Measurements from ENCODE around the gene THBS4. TPM values are rescaled to one million over a fixed set of nuclear protein-coding genes. Genes with fewer than 3 reads are reported as not detected.

Gene THBS4
- polyA plus RNA-seq, 1 donor: 3.3 TPM

GRCh38 chr5:80064124-80064523 lies 29.0 kb downstream of the THBS4 start:
- no peak overlapping the region for H3K27ac ChIP-seq (ENCODE audit: low read length)
- no peaks in the 10 kb centered on the region for H3K4me1 ChIP-seq (ENCODE audit: control insufficient read depth, insufficient read depth, low read length)
- no peaks in the 10 kb centered on the region for H3K36me3 ChIP-seq (ENCODE audit: control insufficient read depth, insufficient read depth, low read length)
- no peak overlapping the region for H3K4me3 ChIP-seq (ENCODE audit: low read length)
- no peak for DNase-seq
- H3K9me3 ChIP-seq (ENCODE audit: control insufficient read depth, low read depth, low read length): no peaks in the 10 kb centered on the region
- no peaks in the 10 kb centered on the region for H3K27me3 ChIP-seq (ENCODE audit: control insufficient read depth, insufficient read depth, low read length)

- no peaks in the 10 kb centered on the region for H3K27me3 ChIP-seq (ENCODE audit: control insufficient read depth, insufficient read depth, low read length)
- 100% methylated on average over 1 of the region's 2 CpGs for WGBS (ENCODE audit: insufficient coverage, low lambda C conversion rate)
Measured at GRCh38 chr5:80067016-80067415, 31.9 kb downstream of the THBS4 start.

DNA sequence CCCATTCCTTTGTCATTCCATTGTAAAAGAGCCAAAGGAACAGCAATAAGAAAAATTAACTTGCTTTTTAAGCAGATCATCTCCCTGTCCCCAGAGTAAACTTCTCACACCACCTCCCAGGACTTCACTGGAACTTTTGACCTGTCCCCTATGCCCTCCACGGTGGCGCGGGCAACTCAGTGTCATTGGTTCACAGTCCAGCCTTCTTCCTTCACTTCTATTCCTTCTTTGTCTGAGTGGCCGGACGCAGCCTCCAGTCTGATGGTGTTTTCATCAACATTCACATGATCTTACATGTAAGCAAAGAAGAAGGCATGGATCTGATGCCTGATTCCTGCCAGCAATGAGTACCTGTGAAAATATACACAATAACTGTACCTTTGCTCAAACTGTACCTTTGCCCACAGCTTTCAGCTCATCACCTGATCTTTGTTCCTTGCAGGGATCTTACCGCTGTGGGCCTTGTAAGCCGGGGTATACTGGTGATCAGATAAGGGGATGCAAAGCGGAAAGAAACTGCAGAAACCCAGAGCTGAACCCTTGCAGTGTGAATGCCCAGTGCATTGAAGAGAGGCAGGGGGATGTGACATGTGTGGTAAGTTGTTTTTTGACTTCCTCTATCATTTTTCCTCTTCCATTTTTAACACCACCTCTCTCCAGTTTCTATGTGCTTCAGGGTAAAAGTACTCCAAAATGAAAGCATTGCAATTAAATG lies 32.5 kb downstream of the THBS4 start:
- no peaks in the 10 kb centered on the region for H3K27me3 ChIP-seq (ENCODE audit: control insufficient read depth, insufficient read depth, low read length)
- no peaks in the 10 kb centered on the region for H3K36me3 ChIP-seq (ENCODE audit: control insufficient read depth, insufficient read depth, low read length)
- H3K9me3 ChIP-seq (ENCODE audit: control insufficient read depth, low read depth, low read length): no peaks in the 10 kb centered on the region
- 70% methylated on average over 4 of the region's 8 CpGs for WGBS (ENCODE audit: insufficient coverage, low lambda C conversion rate)
- DNase-seq: peak in 1 of 2 donors; percentile 35
- H3K4me3 ChIP-seq (ENCODE audit: low read length): no peak overlapping the region
- H3K27ac ChIP-seq (ENCODE audit: low read length): no peak overlapping the region
- H3K4me1 ChIP-seq (ENCODE audit: control insufficient read depth, insufficient read depth, low read length): no peaks in the 10 kb centered on the region

More at GRCh38 chr5:80067016-80067415, 31.9 kb downstream of the THBS4 start:
- no peak for DNase-seq
- Histone ChIP-seq H3K4me1 (ENCODE audit: control insufficient read depth, insufficient read depth, low read length) (no peaks in the 10 kb centered on the region), H3K36me3 (ENCODE audit: control insufficient read depth, insufficient read depth, low read length) (no peaks in the 10 kb centered on the region), H3K4me3 (ENCODE audit: low read length) (no peak overlapping the region), H3K27ac (ENCODE audit: low read length) (no peak overlapping the region), H3K9me3 (ENCODE audit: control insufficient read depth, low read depth, low read length) (no peaks in the 10 kb centered on the region)

- Histone ChIP-seq H3K36me3 (ENCODE audit: control insufficient read depth, insufficient read depth, low read length) (no peaks in the 10 kb centered on the region), H3K27ac (ENCODE audit: low read length) (no peak overlapping the region), H3K9me3 (ENCODE audit: control insufficient read depth, low read depth, low read length) (no peaks in the 10 kb centered on the region), H3K4me1 (ENCODE audit: control insufficient read depth, insufficient read depth, low read length) (no peaks in the 10 kb centered on the region), H3K27me3 (ENCODE audit: control insufficient read depth, insufficient read depth, low read length) (no peaks in the 10 kb centered on the region), H3K4me3 (ENCODE audit: low read length) (no peak overlapping the region)
- DNase-seq: no peak
- 83% methylated on average over 1 of the region's 5 CpGs for WGBS (ENCODE audit: insufficient coverage, low lambda C conversion rate)
Measured at GRCh38 chr5:80068246-80068636, 33.1 kb downstream of the THBS4 start.

GRCh38 chr5:80068775-80069174 lies 33.6 kb downstream of the THBS4 start:
- WGBS (ENCODE audit: insufficient coverage, low lambda C conversion rate): no CpG with 5 or more reads among the region's 4 CpGs
- Histone ChIP-seq H3K4me3 (ENCODE audit: low read length) (no peak overlapping the region), H3K36me3 (ENCODE audit: control insufficient read depth, insufficient read depth, low read length) (no peaks in the 10 kb centered on the region), H3K27ac (ENCODE audit: low read length) (no peak overlapping the region), H3K27me3 (ENCODE audit: control insufficient read depth, insufficient read depth, low read length) (no peaks in the 10 kb centered on the region), H3K9me3 (ENCODE audit: control insufficient read depth, low read depth, low read length) (no peaks in the 10 kb centered on the region), H3K4me1 (ENCODE audit: control insufficient read depth, insufficient read depth, low read length) (no peaks in the 10 kb centered on the region)
- no peak for DNase-seq

DNA sequence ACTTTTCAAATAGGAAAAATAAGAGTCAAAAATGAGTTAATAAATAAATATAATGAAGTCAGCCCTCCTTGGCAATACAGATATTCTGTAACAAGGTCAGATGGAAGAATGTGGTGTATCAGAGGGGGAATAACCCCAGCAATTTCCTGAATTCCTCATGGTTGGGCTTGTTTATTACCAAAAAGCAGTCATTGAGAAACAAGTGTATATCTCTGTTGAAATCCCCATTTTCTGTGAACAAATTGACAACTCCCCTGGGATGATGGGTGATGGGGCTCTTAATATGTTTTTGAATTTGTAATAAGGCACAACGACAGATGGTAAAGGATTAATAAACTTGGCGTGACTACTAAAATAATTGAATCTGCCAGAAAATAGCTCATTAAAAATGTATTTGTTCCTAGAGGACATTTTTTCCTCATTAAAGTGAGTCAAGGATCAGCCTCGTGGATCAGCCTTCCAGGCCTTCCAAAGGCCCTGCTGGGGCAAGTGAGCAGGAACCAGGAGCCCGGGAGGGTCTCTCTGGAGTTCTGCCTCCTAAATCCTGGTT lies 34.2 kb downstream of the THBS4 start:
- Histone ChIP-seq H3K27me3 (ENCODE audit: control insufficient read depth, insufficient read depth, low read length) (no peaks in the 10 kb centered on the region), H3K27ac (ENCODE audit: low read length) (no peak overlapping the region), H3K4me1 (ENCODE audit: control insufficient read depth, insufficient read depth, low read length) (no peaks in the 10 kb centered on the region), H3K4me3 (ENCODE audit: low read length) (no peak overlapping the region), H3K9me3 (ENCODE audit: control insufficient read depth, low read depth, low read length) (no peaks in the 10 kb centered on the region), H3K36me3 (ENCODE audit: control insufficient read depth, insufficient read depth, low read length) (no peaks in the 10 kb centered on the region)
- DNase-seq: no peak
- WGBS (ENCODE audit: insufficient coverage, low lambda C conversion rate): 60% methylated on average over 1 of the region's 4 CpGs

GRCh38 chr5:80069918-80070318 lies 34.8 kb downstream of the THBS4 start:
- no peak overlapping the region for H3K4me3 ChIP-seq (ENCODE audit: low read length)
- H3K4me1 ChIP-seq (ENCODE audit: control insufficient read depth, insufficient read depth, low read length): no peaks in the 10 kb centered on the region
- no peak overlapping the region for H3K27ac ChIP-seq (ENCODE audit: low read length)
- no peaks in the 10 kb centered on the region for H3K36me3 ChIP-seq (ENCODE audit: control insufficient read depth, insufficient read depth, low read length)
- H3K9me3 ChIP-seq (ENCODE audit: control insufficient read depth, low read depth, low read length): no peaks in the 10 kb centered on the region
- 49% methylated on average over 2 of the region's 3 CpGs for WGBS (ENCODE audit: insufficient coverage, low lambda C conversion rate)
- DNase-seq: peak in 1 of 2 donors; percentile 32
- no peaks in the 10 kb centered on the region for H3K27me3 ChIP-seq (ENCODE audit: control insufficient read depth, insufficient read depth, low read length)

GRCh38 chr5:80070338-80071056 lies 35.3 kb downstream of the THBS4 start:
- H3K36me3 ChIP-seq (ENCODE audit: control insufficient read depth, insufficient read depth, low read length): no peaks in the 10 kb centered on the region
- no peak overlapping the region for H3K4me3 ChIP-seq (ENCODE audit: low read length)
- H3K27ac ChIP-seq (ENCODE audit: low read length): no peak overlapping the region
- no peak for DNase-seq
- WGBS (ENCODE audit: insufficient coverage, low lambda C conversion rate): no CpG with 5 or more reads among the region's 10 CpGs
- no peaks in the 10 kb centered on the region for H3K4me1 ChIP-seq (ENCODE audit: control insufficient read depth, insufficient read depth, low read length)
- no peaks in the 10 kb centered on the region for H3K9me3 ChIP-seq (ENCODE audit: control insufficient read depth, low read depth, low read length)
- no peaks in the 10 kb centered on the region for H3K27me3 ChIP-seq (ENCODE audit: control insufficient read depth, insufficient read depth, low read length)

- no CpG with 5 or more reads among the region's 2 CpGs for WGBS (ENCODE audit: insufficient coverage, low lambda C conversion rate)
- DNase-seq: no peak
- H3K9me3 ChIP-seq (ENCODE audit: control insufficient read depth, low read depth, low read length): no peaks in the 10 kb centered on the region
- H3K27ac ChIP-seq (ENCODE audit: low read length): no peak overlapping the region
- no peaks in the 10 kb centered on the region for H3K27me3 ChIP-seq (ENCODE audit: control insufficient read depth, insufficient read depth, low read length)
- no peaks in the 10 kb centered on the region for H3K4me1 ChIP-seq (ENCODE audit: control insufficient read depth, insufficient read depth, low read length)
- H3K36me3 ChIP-seq (ENCODE audit: control insufficient read depth, insufficient read depth, low read length): no peaks in the 10 kb centered on the region
- H3K4me3 ChIP-seq (ENCODE audit: low read length): no peak overlapping the region
Measured at GRCh38 chr5:80071510-80072021, 36.4 kb downstream of the THBS4 start.

DNA sequence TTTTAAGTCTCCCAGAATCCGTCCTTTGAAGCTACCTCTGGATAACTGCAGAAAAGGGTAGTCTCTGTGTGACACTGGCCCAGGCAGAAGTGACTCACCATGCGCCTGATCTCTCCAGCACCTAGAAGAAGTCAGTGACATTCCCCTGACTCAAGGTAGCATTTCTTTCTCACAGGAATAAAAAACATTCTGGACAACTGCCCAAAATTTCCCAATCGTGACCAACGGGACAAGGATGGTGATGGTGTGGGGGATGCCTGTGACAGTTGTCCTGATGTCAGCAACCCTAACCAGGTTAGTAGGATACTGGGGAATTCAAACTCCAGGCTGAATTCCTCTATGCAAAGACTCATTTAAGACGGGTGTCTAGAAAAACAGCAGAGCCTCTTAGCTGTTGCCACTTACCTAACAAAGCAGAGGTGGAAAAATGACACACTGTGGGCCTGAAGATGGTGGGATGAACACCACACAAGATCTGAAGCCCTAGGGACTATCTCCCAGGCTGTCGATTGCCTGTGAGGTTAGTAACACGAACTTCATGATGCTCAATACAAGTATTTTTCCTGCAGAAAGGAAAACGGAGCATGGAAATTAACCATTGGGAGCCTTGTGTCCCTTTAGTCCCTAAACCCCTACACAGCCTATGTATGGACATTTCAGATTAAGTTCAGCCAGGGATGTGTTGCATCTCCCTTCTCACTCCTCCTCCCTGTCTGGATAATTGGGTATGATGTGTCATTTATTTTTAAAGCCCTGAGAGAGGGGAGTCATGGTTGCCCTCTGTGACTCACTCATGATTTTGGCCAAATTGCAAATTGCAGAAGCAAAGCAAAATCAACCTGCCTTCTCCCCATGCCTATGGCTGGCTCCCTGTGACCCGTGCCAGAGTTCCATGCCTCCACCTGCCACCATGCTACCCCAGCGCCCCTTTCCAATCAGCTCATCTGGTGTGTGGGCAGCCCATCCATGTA lies 37.2 kb downstream of the THBS4 start:
- no CpG with 5 or more reads among the region's 10 CpGs for WGBS (ENCODE audit: insufficient coverage, low lambda C conversion rate)
- Histone ChIP-seq H3K36me3 (ENCODE audit: control insufficient read depth, insufficient read depth, low read length) (no peaks in the 10 kb centered on the region), H3K27ac (ENCODE audit: low read length) (no peak overlapping the region), H3K27me3 (ENCODE audit: control insufficient read depth, insufficient read depth, low read length) (no peaks in the 10 kb centered on the region), H3K4me1 (ENCODE audit: control insufficient read depth, insufficient read depth, low read length) (no peaks in the 10 kb centered on the region), H3K4me3 (ENCODE audit: low read length) (no peak overlapping the region), H3K9me3 (ENCODE audit: control insufficient read depth, low read depth, low read length) (no peaks in the 10 kb centered on the region)
- DNase-seq: no peak
